OCI-LY1 (cell line): ENCODE data around the gene MFAP3L.

ENCODE experiments used
- CTCF ChIP-seq: fragments of 200-600 bp; sonication (generic), shearing (Covaris generic); IDR thresholded peaks from 2 replicates; pipeline ENCODE4 v1.5.1; 2017; ENCODE audit warnings: mild to moderate bottlenecking, antibody characterized with exemption, low read length, moderate library complexity, mixed read lengths
- EZH2 ChIP-seq: fragments of 200-600 bp; sonication (generic), shearing (Covaris generic); IDR thresholded peaks from 2 replicates; pipeline ENCODE4 v1.8.0; 2017; ENCODE audit warnings: borderline replicate concordance, mixed run types, mild to moderate bottlenecking, antibody characterized with exemption, low read length, moderate library complexity, mixed read lengths

- TF ChIP-seq CTCF (no peak), EZH2 (no peak)
Observed at GRCh38 chr4:169948271-169948670, 77.9 kb downstream of the MFAP3L start.
